CD4-positive, alpha-beta T cell (primary cell): ENCODE measurements around the gene ATL3. TPM values are rescaled to one million over a fixed set of nuclear protein-coding genes. Genes with fewer than 3 reads are reported as not detected.

ENCODE experiments used
- ATAC-seq: fragments of 200-7000 bp; cut with Tn5 transposase; one replicate; pipeline ENCODE4 v1.10.0; 2022; ENCODE audit warnings: mild to moderate bottlenecking; ENCODE audit not compliant: poor library complexity
- CTCF ChIA-PET: fragments of 350-600 bp; sonication (Branson Sonifier 250); formaldehyde crosslinking; loops from one replicate; lab custom pipeline; 2021; ENCODE audit warnings: antibody characterized with exemption, inconsistent platforms; lab: Charles Lee
- POLR2A ChIA-PET: fragments of 350-600 bp; sonication (Branson Sonifier 250); formaldehyde crosslinking; loops from one replicate; lab custom pipeline; 2021; ENCODE audit warnings: antibody characterized with exemption, inconsistent platforms; lab: Charles Lee
- DNase-seq, 14 experiments: peaks; one replicate each; pipeline ENCODE4 v3.0.0-alpha.2; 2013 to 2020; ENCODE audit warnings: mixed read lengths in 2 of 14
- H3K27ac ChIP-seq, 2 donors: one replicate each; pipeline versions ENCODE4 v1.5.1 to v1.7.0; 2013; ENCODE audit warnings: low read length in 2 of 2, low read depth in 1 of 2, mild to moderate bottlenecking in 1 of 2
- H3K27me3 ChIP-seq, 2 experiments: 1 replicate in 1 of 2; 2 replicates in 1 of 2; pipeline versions ENCODE4 v1.6.1 to v1.7.0; 2013; ENCODE audit warnings: low read length in 2 of 2, control low read depth in 1 of 2, mild to moderate bottlenecking in 1 of 2, moderate library complexity in 1 of 2; ENCODE audit not compliant: insufficient read depth in 2 of 2, control insufficient read depth in 1 of 2
- H3K36me3 ChIP-seq: one replicate; pipeline ENCODE4 v1.6.1; 2013; ENCODE audit warnings: low read length, control low read depth; ENCODE audit not compliant: insufficient read depth
- H3K4me1 ChIP-seq: one replicate; pipeline ENCODE4 v1.6.1; 2013; ENCODE audit warnings: low read length, control low read depth; ENCODE audit not compliant: insufficient read depth
- H3K4me3 ChIP-seq: one replicate; pipeline ENCODE4 v1.5.1; 2013; ENCODE audit warnings: mild to moderate bottlenecking, low read length, moderate library complexity
- H3K9me3 ChIP-seq, 2 experiments: 1 replicate in 1 of 2; 2 replicates in 1 of 2; pipeline versions ENCODE4 v1.6.1 to v1.7.0; 2013; ENCODE audit warnings: low read length in 2 of 2, mild to moderate bottlenecking in 2 of 2, control low read depth in 1 of 2, moderate library complexity in 1 of 2; ENCODE audit not compliant: control insufficient read depth in 1 of 2, insufficient read depth in 1 of 2
- H3K27ac Mint-ChIP-seq: one replicate; pipeline ENCODE4 v1.8.0; 2020; ENCODE audit warnings: mixed read lengths
- H3K27me3 Mint-ChIP-seq: one replicate; pipeline ENCODE4 v1.8.0; 2021; ENCODE audit warnings: mixed read lengths
- H3K36me3 Mint-ChIP-seq: one replicate; pipeline ENCODE4 v1.8.0; 2021; ENCODE audit warnings: low read depth, mixed read lengths
- H3K4me1 Mint-ChIP-seq: one replicate; pipeline ENCODE4 v1.8.0; 2021; ENCODE audit warnings: low read depth, mixed read lengths
- H3K4me3 Mint-ChIP-seq: one replicate; pipeline ENCODE4 v1.8.0; 2020; ENCODE audit warnings: mild to moderate bottlenecking, mixed read lengths
- H3K9me3 Mint-ChIP-seq: one replicate; pipeline ENCODE4 v1.8.0; 2020; ENCODE audit warnings: mixed read lengths
- CTCF ChIP-seq: fragments of 200-600 bp; IDR thresholded peaks from one replicate; pipeline ENCODE4 v1.8.0; 2022; ENCODE audit warnings: antibody characterized with exemption, mild to moderate bottlenecking
- intact Hi-C, 2 experiments: fragments of 100-400 bp; cut with DNase I in 1 of 2; cut with micrococcal nuclease in 1 of 2; formaldehyde crosslinking; loops; one replicate each; pipeline versions ENCODE4 v1.15.1 to v1.9.0; 2023 to 2025; cut with DNase I, micrococcal nuclease
- total RNA-seq, 174 experiments: library from RNA in 2 of 174; stranded (reverse) in 2 of 174; gene quantifications; one replicate each; pipeline ENCODE4 v1.2.3 and lab custom pipeline; 2021 to 2026

The ATL3 gene
- total RNA-seq, 2 experiments from 2014 or later = 14.5 to 16.5 TPM

GRCh38 chr11:63670433-63671321 lies 499 bp downstream of the ATL3 start:
- Histone ChIP-seq H3K27ac (peak overlapping the region; percentile 64 to 75), H3K36me3 (peaks cover 5% of the 10 kb centered on the region), H3K4me1 (peaks cover 23% of the 10 kb centered on the region), H3K9me3 (no peaks in the 10 kb centered on the region), H3K4me3 (peak overlapping the region; percentile 80), H3K27me3 (no peaks in the 10 kb centered on the region)
- CTCF ChIA-PET = interaction anchor here (0.9 to 3.3 kb wide), 8 partner anchors 11 to 147 kb away, joined by 3 to 33 read pairs (median 5); partner anchors contain the start of gene RTN3
- peak overlapping the region; percentile 82 for H3K27ac Mint-ChIP-seq
- ATAC-seq (no peak), DNase-seq (peak in 10 of 14 experiments; percentile 3 to 61 (median 31))
- intact Hi-C loops = loop anchor here (1.0 to 10.0 kb wide), 5 partner anchors 11 to 494 kb away; partner anchors contain the start of genes RTN3 (in 2 of the 2), MACROD1 (in 1 of the 2) and SPINDOC (in 1 of the 2)
- peak overlapping the region; percentile 88 for H3K4me3 Mint-ChIP-seq
- H3K9me3 Mint-ChIP-seq = no peaks in the 10 kb centered on the region
- H3K27me3 Mint-ChIP-seq = no peaks in the 10 kb centered on the region
- POLR2A ChIA-PET = interaction anchor here (0.8 to 3.8 kb wide), 6 partner anchors 8 to 134 kb away, joined by 3 to 44 read pairs (median 6); partner anchors contain the start of genes PLAAT4 and RTN3
- peaks cover 5% of the 10 kb centered on the region for H3K36me3 Mint-ChIP-seq
- no peak for TF ChIP-seq CTCF
- H3K4me1 Mint-ChIP-seq = peaks cover 32% of the 10 kb centered on the region

GRCh38 chr11:63670096-63670432 lies 1.1 kb downstream of the ATL3 start:
- no peaks in the 10 kb centered on the region for H3K27me3 ChIP-seq
- H3K4me1 ChIP-seq = peaks cover 23% of the 10 kb centered on the region
- ChIA-PET CTCF (interaction anchor here (0.9 to 3.3 kb wide), 7 partner anchors 12 to 146 kb away, joined by 3 to 33 read pairs (median 5); partner anchors contain the start of gene RTN3), POLR2A (interaction anchor here (0.6 to 3.8 kb wide), 3 partner anchors 12 to 40 kb away, joined by 4 to 44 read pairs (median 4); partner anchors contain the start of gene RTN3)
- Mint-ChIP-seq H3K4me1 (peaks cover 36% of the 10 kb centered on the region), H3K27ac (peak overlapping the region; percentile 80), H3K9me3 (no peaks in the 10 kb centered on the region), H3K36me3 (peaks cover 5% of the 10 kb centered on the region), H3K27me3 (no peaks in the 10 kb centered on the region), H3K4me3 (peak overlapping the region; percentile 84)
- H3K9me3 ChIP-seq = no peaks in the 10 kb centered on the region
- ATAC-seq = no peak
- peak overlapping the region; percentile 80 for H3K4me3 ChIP-seq
- no peak for DNase-seq
- intact Hi-C loops = loop anchor here (2.0 to 10.0 kb wide), 3 partner anchors 139 to 495 kb away; partner anchors contain the start of genes MACROD1 (in 1 of the 2) and SPINDOC (in 1 of the 2)
- TF ChIP-seq CTCF = no peak
- H3K27ac ChIP-seq = no peak overlapping the region
- peaks cover 5% of the 10 kb centered on the region for H3K36me3 ChIP-seq

- H3K9me3 Mint-ChIP-seq = no peaks in the 10 kb centered on the region
- no peaks in the 10 kb centered on the region for H3K27me3 Mint-ChIP-seq
- ATAC-seq (no peak), DNase-seq (no peak)
- H3K27me3 ChIP-seq = no peaks in the 10 kb centered on the region
- H3K4me3 Mint-ChIP-seq = peak overlapping the region; percentile 34
- peaks cover 5% of the 10 kb centered on the region for H3K36me3 ChIP-seq
- ChIA-PET CTCF (interaction anchor here (1.0 kb wide), 1 partner anchor 71 kb away, joined by 3 read pairs; no protein-coding TSS in a partner anchor), POLR2A (no interaction called here)
- H3K4me1 Mint-ChIP-seq = peaks cover 46% of the 10 kb centered on the region
- H3K9me3 ChIP-seq = no peaks in the 10 kb centered on the region
- H3K4me3 ChIP-seq = no peak overlapping the region
- peaks cover 24% of the 10 kb centered on the region for H3K4me1 ChIP-seq
- H3K27ac Mint-ChIP-seq = no peak overlapping the region
- intact Hi-C loops = no loop called here
- H3K27ac ChIP-seq = no peak overlapping the region
- TF ChIP-seq CTCF = no peak
- peaks cover 5% of the 10 kb centered on the region for H3K36me3 Mint-ChIP-seq
Measured at GRCh38 chr11:63667995-63668795, 3.0 kb downstream of the ATL3 start.
